Ectodermal cell (in vitro differentiated cells): Measurements from ENCODE around the gene ATP6V1C2.

Experiments
- H3K27ac ChIP-seq: 2 replicates; pipeline ENCODE4 v1.7.0; 2013; ENCODE audit warnings: mild to moderate bottlenecking, low read depth, low read length; ENCODE audit not compliant: insufficient read depth, poor library complexity, severe bottlenecking
- H3K27me3 ChIP-seq: 2 replicates; pipeline ENCODE4 v1.7.0; 2013; ENCODE audit warnings: mild to moderate bottlenecking, low read length; ENCODE audit not compliant: insufficient read depth, control insufficient read depth, poor library complexity, severe bottlenecking
- H3K36me3 ChIP-seq: one replicate; pipeline ENCODE4 v1.7.0; 2013; ENCODE audit warnings: low read length; ENCODE audit not compliant: control insufficient read depth, insufficient read depth
- H3K4me1 ChIP-seq: one replicate; pipeline ENCODE4 v1.7.0; 2013; ENCODE audit warnings: low read length; ENCODE audit not compliant: control insufficient read depth, insufficient read depth
- H3K4me3 ChIP-seq: 2 replicates; pipeline ENCODE4 v1.7.0; 2013; ENCODE audit warnings: low read depth, low read length, control low read depth; ENCODE audit not compliant: insufficient read depth
- H3K9me3 ChIP-seq: 2 replicates; pipeline ENCODE4 v1.7.0; 2013; ENCODE audit warnings: mild to moderate bottlenecking, low read length, moderate library complexity; ENCODE audit not compliant: control insufficient read depth
- WGBS, 2 experiments: methylation state at CpG; one replicate each; pipeline ENCODE4 v1.1.7; 2013; ENCODE audit warnings: missing lambda C conversion rate in 2 of 2; 5-methylcytosine and 5-hydroxymethylcytosine counted together

The ATP6V1C2 gene

GRCh38 chr2:10765914-10766313 is 44.5 kb downstream of the ATP6V1C2 start:
- WGBS, 2 experiments = 91 to 93% methylated on average over 12 of the region's 12 CpGs
- Histone ChIP-seq H3K4me1 (peaks cover 5% of the 10 kb centered on the region), H3K36me3 (no peaks in the 10 kb centered on the region), H3K27ac (no peak overlapping the region), H3K4me3 (no peak overlapping the region), H3K27me3 (no peaks in the 10 kb centered on the region), H3K9me3 (no peaks in the 10 kb centered on the region)

- Histone ChIP-seq H3K9me3 (no peaks in the 10 kb centered on the region), H3K36me3 (no peaks in the 10 kb centered on the region), H3K27ac (no peak overlapping the region), H3K4me1 (peaks cover 5% of the 10 kb centered on the region), H3K27me3 (no peaks in the 10 kb centered on the region), H3K4me3 (no peak overlapping the region)
- 64 to 71% methylated on average over 16 of the region's 16 CpGs for WGBS, 2 experiments
Observed at GRCh38 chr2:10768063-10768507, 46.7 kb downstream of the ATP6V1C2 start.

- no peaks in the 10 kb centered on the region for H3K27me3 ChIP-seq
- H3K4me3 ChIP-seq = no peak overlapping the region
- 92% methylated on average over 22 of the region's 22 CpGs for WGBS, 2 experiments
- peaks cover 21% of the 10 kb centered on the region for H3K4me1 ChIP-seq
- H3K9me3 ChIP-seq = no peaks in the 10 kb centered on the region
- no peaks in the 10 kb centered on the region for H3K36me3 ChIP-seq
- no peak overlapping the region for H3K27ac ChIP-seq
Observed at GRCh38 chr2:10770956-10771750, 49.7 kb downstream of the ATP6V1C2 start.

GRCh38 chr2:10771786-10772185 is 50.4 kb downstream of the ATP6V1C2 start:
- H3K9me3 ChIP-seq = no peaks in the 10 kb centered on the region

GRCh38 chr2:10772201-10772867 is 50.9 kb downstream of the ATP6V1C2 start:
- Histone ChIP-seq H3K36me3 (no peaks in the 10 kb centered on the region), H3K27ac (no peak overlapping the region), H3K27me3 (no peaks in the 10 kb centered on the region), H3K4me1 (peaks cover 21% of the 10 kb centered on the region), H3K4me3 (no peak overlapping the region), H3K9me3 (no peaks in the 10 kb centered on the region)
- 92 to 94% methylated on average over 12 of the region's 12 CpGs for WGBS, 2 experiments

More at GRCh38 chr2:10771786-10772185, 50.4 kb downstream of the ATP6V1C2 start:
- Histone ChIP-seq H3K27me3 (no peaks in the 10 kb centered on the region), H3K4me3 (no peak overlapping the region), H3K36me3 (no peaks in the 10 kb centered on the region), H3K4me1 (peaks cover 21% of the 10 kb centered on the region), H3K27ac (no peak overlapping the region)
- WGBS, 2 experiments = 94 to 95% methylated on average over 13 of the region's 13 CpGs

- Histone ChIP-seq H3K27ac (no peak overlapping the region), H3K36me3 (no peaks in the 10 kb centered on the region)
- 87% methylated on average over 13 of the region's 13 CpGs for WGBS, 2 experiments
Observed at GRCh38 chr2:10772868-10773215, 51.4 kb downstream of the ATP6V1C2 start.

GRCh38 chr2:10773821-10774341 is 52.5 kb downstream of the ATP6V1C2 start:
- Histone ChIP-seq H3K27me3 (no peaks in the 10 kb centered on the region), H3K9me3 (no peaks in the 10 kb centered on the region), H3K36me3 (no peaks in the 10 kb centered on the region), H3K27ac (no peak overlapping the region), H3K4me1 (peaks cover 16% of the 10 kb centered on the region), H3K4me3 (no peak overlapping the region)
- WGBS, 2 experiments = 87 to 88% methylated on average over 8 of the region's 8 CpGs

More at GRCh38 chr2:10772868-10773215, 51.4 kb downstream of the ATP6V1C2 start:
- no peaks in the 10 kb centered on the region for H3K9me3 ChIP-seq
- peaks cover 20% of the 10 kb centered on the region for H3K4me1 ChIP-seq
- no peak overlapping the region for H3K4me3 ChIP-seq
- H3K27me3 ChIP-seq = no peaks in the 10 kb centered on the region

- Histone ChIP-seq H3K9me3 (no peaks in the 10 kb centered on the region), H3K36me3 (no peaks in the 10 kb centered on the region), H3K4me1 (peaks cover 16% of the 10 kb centered on the region), H3K4me3 (no peak overlapping the region), H3K27ac (no peak overlapping the region), H3K27me3 (no peaks in the 10 kb centered on the region)
- WGBS, 2 experiments = 84% methylated on average over 6 of the region's 6 CpGs
Observed at GRCh38 chr2:10774394-10774793, 53.0 kb downstream of the ATP6V1C2 start.

- Histone ChIP-seq H3K36me3 (peaks cover 3% of the 10 kb centered on the region), H3K4me1 (peaks cover 16% of the 10 kb centered on the region), H3K9me3 (no peaks in the 10 kb centered on the region), H3K27me3 (no peaks in the 10 kb centered on the region), H3K4me3 (no peak overlapping the region), H3K27ac (no peak overlapping the region)
- WGBS, 2 experiments = 80 to 81% methylated on average over 22 to 23 of the region's 23 CpGs
Observed at GRCh38 chr2:10775021-10775780, 53.8 kb downstream of the ATP6V1C2 start.

- H3K4me3 ChIP-seq = no peak overlapping the region
- no peaks in the 10 kb centered on the region for H3K9me3 ChIP-seq
- peaks cover 16% of the 10 kb centered on the region for H3K4me1 ChIP-seq
- H3K36me3 ChIP-seq = peaks cover 3% of the 10 kb centered on the region
- no peaks in the 10 kb centered on the region for H3K27me3 ChIP-seq
- no peak overlapping the region for H3K27ac ChIP-seq
- 94 to 96% methylated on average over 13 of the region's 13 CpGs for WGBS, 2 experiments
Observed at GRCh38 chr2:10775831-10776230, 54.4 kb downstream of the ATP6V1C2 start.
